Erythroblast (primary cell): ENCODE data around the gene PIGO.

Source experiments
- GATA1 ChIP-seq: IDR thresholded peaks from 2 replicates; pipeline ENCODE4 v1.6.1; 2011; ENCODE audit warnings: low read depth, mild to moderate bottlenecking, control low read depth, low read length, moderate library complexity
- POLR2A ChIP-seq: IDR thresholded peaks from 2 replicates; pipeline ENCODE4 v1.6.1; 2011; ENCODE audit warnings: mild to moderate bottlenecking, low read length

- TF ChIP-seq POLR2A (no peak), GATA1 (no peak)
Measured at GRCh38 chr9:35071814-35072460, 24.5 kb downstream of the PIGO start.
